MM.1S (cell line): ENCODE data around the gene VCX2.

ENCODE experiments used
- DNase-seq: peaks from one replicate; pipeline ENCODE4 v3.0.0-alpha.2; 2015
- H2AFZ ChIP-seq: fragments of 300-600 bp; sonication (generic); 2 replicates; pipeline ENCODE4 v1.6.0; 2016; ENCODE audit warnings: antibody characterized with exemption, low read length
- H3F3A ChIP-seq: fragments of 300-600 bp; sonication (generic); 2 replicates; pipeline ENCODE4 v1.6.1; 2016; ENCODE audit warnings: mild to moderate bottlenecking, antibody characterized with exemption, low read length, moderate library complexity, mixed read lengths; ENCODE audit not compliant: insufficient read depth
- H3K27ac ChIP-seq: fragments of 300-600 bp; sonication (generic); 2 replicates; pipeline ENCODE4 v1.5.1; 2016; ENCODE audit warnings: mild to moderate bottlenecking, low read length
- H3K27me3 ChIP-seq: fragments of 300-600 bp; sonication (generic); replicated peaks from 2 replicates; pipeline ENCODE4 v1.6.0; 2016; ENCODE audit warnings: low read length; ENCODE audit not compliant: insufficient read depth
- H3K36me3 ChIP-seq: fragments of 300-600 bp; sonication (generic); replicated peaks from 2 replicates; pipeline ENCODE4 v1.6.1; 2016; ENCODE audit warnings: mild to moderate bottlenecking, low read length, mixed read lengths; ENCODE audit not compliant: insufficient read depth
- H3K4me1 ChIP-seq: fragments of 300-600 bp; sonication (generic); 2 replicates; pipeline ENCODE4 v1.6.1; 2016; ENCODE audit warnings: low read length, mixed read lengths
- H3K4me2 ChIP-seq: fragments of 300-600 bp; sonication (generic); 2 replicates; pipeline ENCODE4 v1.6.0; 2016; ENCODE audit warnings: low read depth, low read length
- H3K4me3 ChIP-seq: fragments of 300-600 bp; sonication (generic); 2 replicates; pipeline ENCODE4 v1.5.1; 2016; ENCODE audit warnings: low read length, mixed read lengths
- H3K79me2 ChIP-seq: fragments of 300-600 bp; sonication (generic); 2 replicates; pipeline ENCODE4 v1.6.1; 2016; ENCODE audit warnings: mixed run types, low read length, mixed read lengths
- H3K9ac ChIP-seq: fragments of 300-600 bp; sonication (generic); 2 replicates; pipeline ENCODE4 v1.6.1; 2016; ENCODE audit warnings: low read length, mixed read lengths
- H3K9me2 ChIP-seq: fragments of 300-600 bp; sonication (generic); replicated peaks from 2 replicates; pipeline ENCODE4 v1.6.1; 2016; ENCODE audit warnings: mild to moderate bottlenecking, low read length, mixed read lengths; ENCODE audit not compliant: insufficient read depth
- H3K9me3 ChIP-seq: fragments of 300-600 bp; sonication (generic); replicated peaks from 2 replicates; pipeline ENCODE4 v1.6.1; 2016; ENCODE audit warnings: mild to moderate bottlenecking, low read length, mixed read lengths; ENCODE audit not compliant: insufficient read depth
- H4K20me1 ChIP-seq: fragments of 300-600 bp; sonication (generic); 2 replicates; pipeline ENCODE4 v1.6.1; 2016; ENCODE audit warnings: mild to moderate bottlenecking, low read length, moderate library complexity, mixed read lengths; ENCODE audit not compliant: insufficient read depth
- CTCF ChIP-seq: fragments of 300-600 bp; sonication (generic); IDR thresholded peaks from 2 replicates; pipeline ENCODE4 v1.5.1; 2016; ENCODE audit warnings: antibody characterized with exemption, low read length, mixed read lengths
- EZH2 ChIP-seq: fragments of 300-600 bp; sonication (generic); optimal IDR thresholded peaks from 2 replicates; pipeline ENCODE3; 2017; ENCODE audit warnings: low read depth, mild to moderate bottlenecking, antibody characterized with exemption, low read length, mixed read lengths
- EZH2phosphoT487 ChIP-seq: fragments of 300-600 bp; sonication (generic); IDR thresholded peaks from 2 replicates; pipeline ENCODE4 v1.6.1; 2018; ENCODE audit warnings: antibody characterized with exemption, low read length

Gene VCX2

GRCh38 chrX:8196776-8197175 is 25.7 kb upstream of the VCX2 start:
- Histone ChIP-seq H3K27ac (no peak overlapping the region), H3K4me1 (no peaks in the 10 kb centered on the region), H3K9ac (no peak overlapping the region), H3K79me2 (no peaks in the 10 kb centered on the region), H3K9me2 (no peaks in the 10 kb centered on the region), H4K20me1 (no peaks in the 10 kb centered on the region), H3K9me3 (no peaks in the 10 kb centered on the region), H3K36me3 (no peaks in the 10 kb centered on the region), H3K4me3 (no peak overlapping the region), H2AFZ (no peak overlapping the region), H3K4me2 (no peak overlapping the region), H3F3A (no peaks in the 10 kb centered on the region), H3K27me3 (no peaks in the 10 kb centered on the region)
- no peak for DNase-seq
- no peak for TF ChIP-seq EZH2
- TF ChIP-seq CTCF: no peak
- no peak for TF ChIP-seq EZH2phosphoT487

GRCh38 chrX:8194216-8194615 is 23.1 kb upstream of the VCX2 start:
- H3K4me2 ChIP-seq: peak overlapping the region; percentile 25; the same call in 1 of the 2 replicates
- no peaks in the 10 kb centered on the region for H3K79me2 ChIP-seq
- H3K36me3 ChIP-seq: no peaks in the 10 kb centered on the region
- no peaks in the 10 kb centered on the region for H4K20me1 ChIP-seq
- H3K27me3 ChIP-seq: no peaks in the 10 kb centered on the region
- no peaks in the 10 kb centered on the region for H3F3A ChIP-seq
- no peak overlapping the region for H3K9ac ChIP-seq
- no peak overlapping the region for H3K4me3 ChIP-seq
- H3K27ac ChIP-seq: no peak overlapping the region
- no peaks in the 10 kb centered on the region for H3K4me1 ChIP-seq
- no peaks in the 10 kb centered on the region for H3K9me3 ChIP-seq
- TF ChIP-seq CTCF (peak; percentile 20; the same call in 1 of the 2 replicates), EZH2 (no peak)
- peak; percentile 60 for DNase-seq
- no peak overlapping the region for H2AFZ ChIP-seq
- H3K9me2 ChIP-seq: no peaks in the 10 kb centered on the region

- no peaks in the 10 kb centered on the region for H3K79me2 ChIP-seq
- no peaks in the 10 kb centered on the region for H3K36me3 ChIP-seq
- no peak overlapping the region for H2AFZ ChIP-seq
- H3K4me1 ChIP-seq: no peaks in the 10 kb centered on the region
- H3K9me3 ChIP-seq: no peaks in the 10 kb centered on the region
- no peak overlapping the region for H3K4me3 ChIP-seq
- DNase-seq: no peak
- no peak overlapping the region for H3K9ac ChIP-seq
- H3K9me2 ChIP-seq: no peaks in the 10 kb centered on the region
- H4K20me1 ChIP-seq: no peaks in the 10 kb centered on the region
- H3K27ac ChIP-seq: no peak overlapping the region
- H3F3A ChIP-seq: no peaks in the 10 kb centered on the region
- no peaks in the 10 kb centered on the region for H3K27me3 ChIP-seq
- H3K4me2 ChIP-seq: no peak overlapping the region
- no peak for TF ChIP-seq CTCF
- TF ChIP-seq EZH2: no peak
- no peak for TF ChIP-seq EZH2phosphoT487
These were observed 21.2 kb upstream of the VCX2 start for GRCh38 chrX:8192276-8192675.

- Histone ChIP-seq H3K27ac (no peak overlapping the region), H4K20me1 (no peaks in the 10 kb centered on the region)
These were observed 20.0 kb upstream of the VCX2 start for GRCh38 chrX:8191022-8191421.

More at GRCh38 chrX:8191022-8191421, 20.0 kb upstream of the VCX2 start:
- H3F3A ChIP-seq: no peaks in the 10 kb centered on the region
- no peak for DNase-seq
- H3K27me3 ChIP-seq: no peaks in the 10 kb centered on the region
- no peaks in the 10 kb centered on the region for H3K4me1 ChIP-seq
- TF ChIP-seq EZH2: no peak
- no peak for TF ChIP-seq EZH2phosphoT487
- no peak for TF ChIP-seq CTCF
- H3K9ac ChIP-seq: no peak overlapping the region
- no peak overlapping the region for H3K4me2 ChIP-seq
- H3K9me3 ChIP-seq: no peaks in the 10 kb centered on the region
- H2AFZ ChIP-seq: no peak overlapping the region
- no peaks in the 10 kb centered on the region for H3K79me2 ChIP-seq
- no peaks in the 10 kb centered on the region for H3K36me3 ChIP-seq
- no peaks in the 10 kb centered on the region for H3K9me2 ChIP-seq
- H3K4me3 ChIP-seq: no peak overlapping the region
